ENCODE data around the gene PPP2R3A. TPM values are rescaled to one million over a fixed set of nuclear protein-coding genes. Genes with fewer than 3 reads are reported as not detected.

PPP2R3A gene
- total RNA-seq = 14.9 and 20.4 TPM in 2 replicates

GRCh38 chr3:135965506-135966270 is at the start of gene PPP2R3A:
Gene PPP2R3A, plus strand, starts transcription at chr3:135965728. Its CDS starts 35,771 bp downstream, at chr3:136001499.

GRCh38 chr3:136196064-136196400 is 230.5 kb downstream of the PPP2R3A start, which contains the start of gene MSL2:
Gene MSL2, minus strand, starts transcription at chr3:136196335. Its CDS starts 1,222 bp downstream, at chr3:136195113.

Other genes starting within 250 kb of the PPP2R3A start
- 9.8 and 11.1 TPM in 2 replicates for gene MSL2, start 230.6 kb downstream of the PPP2R3A start, total RNA-seq

Data from uterine smooth muscle cell (primary cell).